HG03103 (cell line): ENCODE data around the gene MICAL3.
"Not testable (repeated sequence)": the region's sequence is repeated elsewhere in the genome, so short reads cannot be mapped to it uniquely, and the experiment has no call there.

Experiments
- ATAC-seq: cut with Tn5 transposase; IDR thresholded peaks from one replicate; pipeline ENCODE4 v1.9.1; 2021; ENCODE audit warnings: low read depth; ENCODE audit not compliant: unreplicated experiment

MICAL3 gene, protein sequence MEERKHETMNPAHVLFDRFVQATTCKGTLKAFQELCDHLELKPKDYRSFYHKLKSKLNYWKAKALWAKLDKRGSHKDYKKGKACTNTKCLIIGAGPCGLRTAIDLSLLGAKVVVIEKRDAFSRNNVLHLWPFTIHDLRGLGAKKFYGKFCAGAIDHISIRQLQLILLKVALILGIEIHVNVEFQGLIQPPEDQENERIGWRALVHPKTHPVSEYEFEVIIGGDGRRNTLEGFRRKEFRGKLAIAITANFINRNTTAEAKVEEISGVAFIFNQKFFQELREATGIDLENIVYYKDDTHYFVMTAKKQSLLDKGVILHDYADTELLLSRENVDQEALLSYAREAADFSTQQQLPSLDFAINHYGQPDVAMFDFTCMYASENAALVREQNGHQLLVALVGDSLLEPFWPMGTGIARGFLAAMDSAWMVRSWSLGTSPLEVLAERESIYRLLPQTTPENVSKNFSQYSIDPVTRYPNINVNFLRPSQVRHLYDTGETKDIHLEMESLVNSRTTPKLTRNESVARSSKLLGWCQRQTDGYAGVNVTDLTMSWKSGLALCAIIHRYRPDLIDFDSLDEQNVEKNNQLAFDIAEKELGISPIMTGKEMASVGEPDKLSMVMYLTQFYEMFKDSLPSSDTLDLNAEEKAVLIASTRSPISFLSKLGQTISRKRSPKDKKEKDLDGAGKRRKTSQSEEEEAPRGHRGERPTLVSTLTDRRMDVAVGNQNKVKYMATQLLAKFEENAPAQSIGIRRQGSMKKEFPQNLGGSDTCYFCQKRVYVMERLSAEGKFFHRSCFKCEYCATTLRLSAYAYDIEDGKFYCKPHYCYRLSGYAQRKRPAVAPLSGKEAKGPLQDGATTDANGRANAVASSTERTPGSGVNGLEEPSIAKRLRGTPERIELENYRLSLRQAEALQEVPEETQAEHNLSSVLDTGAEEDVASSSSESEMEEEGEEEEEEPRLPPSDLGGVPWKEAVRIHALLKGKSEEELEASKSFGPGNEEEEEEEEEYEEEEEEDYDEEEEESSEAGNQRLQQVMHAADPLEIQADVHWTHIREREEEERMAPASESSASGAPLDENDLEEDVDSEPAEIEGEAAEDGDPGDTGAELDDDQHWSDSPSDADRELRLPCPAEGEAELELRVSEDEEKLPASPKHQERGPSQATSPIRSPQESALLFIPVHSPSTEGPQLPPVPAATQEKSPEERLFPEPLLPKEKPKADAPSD (N-terminal part only)

DNA sequence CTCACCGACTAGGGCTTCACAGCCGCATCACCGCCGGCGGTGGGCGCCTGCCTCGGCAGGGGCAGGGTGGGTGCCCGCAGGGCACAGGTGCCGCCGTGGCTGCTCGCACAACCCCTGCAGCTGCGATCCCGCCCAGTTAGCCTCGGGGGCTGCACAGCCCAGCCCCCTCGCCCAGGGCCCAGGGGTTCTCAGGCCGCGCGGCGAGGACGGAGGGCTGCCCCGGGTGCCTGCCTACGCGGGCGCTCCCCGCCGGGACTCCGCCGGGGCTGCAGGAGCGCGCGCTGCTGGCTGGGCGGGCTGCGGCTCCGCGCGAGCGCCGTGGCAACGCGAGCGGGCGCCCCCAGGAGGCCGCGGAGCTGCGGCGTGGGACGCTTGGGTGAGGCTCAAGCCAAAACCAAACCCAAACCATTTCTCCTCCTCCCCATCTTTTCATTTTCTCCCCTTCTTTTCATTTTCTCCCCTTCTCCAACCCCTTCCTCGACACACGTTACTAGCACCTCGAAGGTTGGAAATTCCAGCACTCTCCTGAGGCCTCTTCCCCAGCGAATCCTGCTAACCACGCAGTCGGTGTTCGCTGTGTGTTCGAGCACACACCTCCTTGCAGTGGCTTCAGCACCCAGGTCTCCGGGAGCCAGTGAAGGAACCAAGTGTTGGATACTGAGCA, at the start of gene MICAL3:
Gene MICAL3 (minus strand): TSS at position 286 of the 664 bp plus-strand sequence. CDS start 117,749 bp downstream, outside the sequence.
- ATAC-seq = no peak

DNA sequence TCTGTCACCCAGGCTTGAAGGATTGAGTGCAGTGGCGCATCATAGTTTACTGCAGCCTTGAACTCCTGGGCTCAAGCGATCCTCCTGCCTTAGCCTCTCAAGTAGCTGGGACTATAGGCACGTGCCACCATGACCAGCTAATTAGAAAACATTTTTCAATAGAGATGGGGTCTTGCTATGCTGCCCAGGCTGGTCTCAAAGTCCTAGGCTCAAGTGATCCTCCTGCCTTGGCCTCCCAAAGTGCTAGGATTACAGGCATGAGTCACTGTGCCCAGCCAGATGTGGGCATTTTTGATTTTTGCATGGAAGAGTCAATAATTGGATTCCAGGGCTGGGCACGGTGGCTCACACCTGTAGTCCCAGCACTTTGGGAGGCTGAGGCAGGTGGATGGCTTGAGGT, 49.6 kb upstream of the MICAL3 start:
- ATAC-seq = not testable (repeated sequence)

DNA sequence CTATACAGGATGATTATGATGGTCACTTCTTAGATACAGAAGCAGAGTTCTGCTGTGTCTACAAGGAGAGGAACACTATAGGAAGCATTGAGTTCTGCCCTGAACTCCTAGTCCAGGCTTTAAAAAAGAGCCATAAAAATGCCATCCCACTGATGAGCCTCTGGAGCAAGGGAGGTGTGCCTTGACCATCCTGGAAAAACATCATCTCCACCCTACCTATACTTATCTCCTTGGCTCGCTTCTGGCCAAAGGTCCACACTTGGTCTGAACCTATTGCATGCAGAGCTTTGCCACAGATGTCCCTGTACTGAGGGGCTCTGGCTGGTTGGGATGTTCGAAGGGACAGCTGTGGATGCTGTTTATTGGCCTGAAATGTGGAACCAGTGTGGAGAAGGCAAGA, 49.1 kb upstream of the MICAL3 start:
- ATAC-seq = no peak

DNA sequence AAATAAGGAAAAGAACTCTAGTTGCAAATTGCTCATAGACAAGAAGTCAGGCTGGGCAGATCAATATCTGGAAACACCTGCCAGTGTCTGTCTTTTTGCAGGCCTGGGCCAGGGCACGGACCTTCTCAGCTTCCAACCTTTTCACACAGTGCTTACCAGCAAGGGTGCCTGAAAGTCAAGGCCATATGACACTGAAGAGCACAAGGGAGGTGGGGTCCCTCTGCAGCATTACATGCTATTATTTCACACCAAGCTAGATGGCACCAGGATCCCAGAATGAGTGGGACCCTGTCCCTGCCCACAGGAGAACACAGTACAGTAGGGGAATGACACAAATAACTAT, 47.6 kb upstream of the MICAL3 start:
- no peak for ATAC-seq

DNA sequence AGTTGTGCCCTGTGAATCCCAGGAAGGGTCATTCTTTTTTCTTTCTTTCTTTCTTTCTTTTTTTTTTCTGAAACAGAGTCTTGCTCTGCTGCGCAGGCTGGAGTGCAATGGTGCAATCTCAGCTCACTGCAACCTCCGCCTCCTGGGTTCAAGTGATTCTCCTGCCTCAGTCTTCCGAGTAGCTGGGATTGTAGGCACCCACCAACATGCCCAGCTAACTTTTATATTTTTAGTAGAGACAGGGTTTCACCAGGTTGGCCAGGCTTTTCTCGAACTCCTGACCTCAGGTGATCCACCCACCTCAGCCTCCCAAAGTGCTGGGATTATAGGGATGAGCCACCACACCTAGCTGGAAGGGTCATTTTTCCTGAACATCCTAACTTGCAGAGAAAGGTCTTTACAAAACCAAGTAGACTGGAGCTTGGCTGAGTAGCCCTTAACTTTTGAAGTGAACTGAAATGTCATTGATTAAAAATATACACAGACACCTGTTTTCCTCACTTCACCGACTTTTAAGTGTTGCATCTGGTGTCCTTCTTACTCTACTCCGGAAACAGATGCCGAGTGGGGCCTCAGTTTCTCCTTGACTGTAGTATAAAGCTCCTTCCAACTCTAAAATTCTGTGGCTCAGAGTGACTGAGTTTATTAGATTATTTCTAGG, 47.1 kb upstream of the MICAL3 start:
- ATAC-seq = not testable (repeated sequence)

DNA sequence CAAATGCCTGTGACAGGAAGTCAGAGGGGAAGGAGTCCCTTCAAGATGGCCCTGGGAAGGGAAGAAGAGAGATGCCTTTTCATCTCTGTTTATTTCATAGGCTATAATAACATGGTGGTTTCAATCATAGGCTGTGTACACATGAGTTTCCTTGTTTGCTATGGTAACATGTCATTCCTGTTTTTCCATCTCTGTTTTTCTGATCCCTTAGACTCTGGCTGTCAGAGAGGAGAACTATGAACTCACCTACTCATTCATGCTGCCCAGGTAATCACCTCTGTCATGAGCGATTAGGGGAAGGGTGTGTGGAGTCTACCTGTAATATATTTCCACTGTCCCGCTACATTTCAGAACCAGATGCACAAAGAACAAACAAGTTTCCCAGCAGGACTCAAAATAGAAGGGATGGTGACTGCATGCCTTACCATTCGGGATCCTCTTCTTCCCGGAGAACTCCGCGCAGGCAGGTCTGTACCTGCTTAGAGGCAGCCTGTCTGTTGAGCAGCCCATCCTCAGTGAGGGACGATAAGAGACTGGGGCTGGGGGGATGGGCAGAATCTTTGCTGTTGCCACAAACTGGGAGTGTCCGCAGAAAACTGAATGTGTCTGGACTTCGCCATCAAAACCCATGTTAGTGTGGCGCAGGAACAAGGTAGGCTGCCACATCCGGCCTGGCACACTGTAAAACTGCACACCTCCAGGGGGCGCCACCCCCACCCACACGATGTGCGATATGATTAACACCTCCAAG, 46.4 kb upstream of the MICAL3 start:
- ATAC-seq = no peak

DNA sequence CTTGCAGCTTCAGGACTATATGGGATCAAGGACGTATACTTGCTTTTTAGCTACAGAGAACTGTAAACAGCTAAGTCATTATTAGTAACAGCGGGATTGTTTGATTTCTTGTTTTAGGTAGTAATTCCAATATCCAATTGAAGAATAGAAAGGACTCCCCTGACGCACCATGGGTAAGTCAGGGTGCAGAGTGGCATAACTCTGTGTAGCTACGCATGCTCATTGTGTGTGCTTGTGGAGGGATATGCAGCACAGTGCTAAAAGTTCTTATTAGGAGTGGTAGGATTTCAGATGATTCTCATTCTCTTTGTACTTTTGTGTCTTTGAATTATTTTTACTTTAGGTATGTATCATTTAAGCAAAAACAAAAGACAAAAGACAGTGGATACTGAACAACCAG, 45.7 kb upstream of the MICAL3 start:
- ATAC-seq = no peak

DNA sequence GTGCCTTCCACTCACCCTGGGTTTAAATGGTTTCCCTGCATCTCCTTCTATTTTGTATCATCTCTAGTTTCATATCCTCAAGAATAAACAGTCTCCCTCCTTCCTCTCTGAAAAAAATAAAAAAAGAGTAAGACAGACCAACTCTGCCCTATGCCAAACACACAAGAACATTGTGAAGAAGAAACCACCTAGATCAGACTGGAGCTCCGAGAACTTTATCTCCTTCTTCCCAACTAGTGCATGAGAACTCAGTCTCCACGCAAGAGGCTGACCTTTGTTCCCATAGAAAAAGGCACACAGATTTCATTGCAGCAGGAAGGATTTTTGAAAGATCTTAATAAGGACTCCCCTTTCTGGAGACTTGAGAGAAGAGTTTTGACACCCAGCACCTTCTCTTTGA, 44.7 kb upstream of the MICAL3 start:
- no peak for ATAC-seq

DNA sequence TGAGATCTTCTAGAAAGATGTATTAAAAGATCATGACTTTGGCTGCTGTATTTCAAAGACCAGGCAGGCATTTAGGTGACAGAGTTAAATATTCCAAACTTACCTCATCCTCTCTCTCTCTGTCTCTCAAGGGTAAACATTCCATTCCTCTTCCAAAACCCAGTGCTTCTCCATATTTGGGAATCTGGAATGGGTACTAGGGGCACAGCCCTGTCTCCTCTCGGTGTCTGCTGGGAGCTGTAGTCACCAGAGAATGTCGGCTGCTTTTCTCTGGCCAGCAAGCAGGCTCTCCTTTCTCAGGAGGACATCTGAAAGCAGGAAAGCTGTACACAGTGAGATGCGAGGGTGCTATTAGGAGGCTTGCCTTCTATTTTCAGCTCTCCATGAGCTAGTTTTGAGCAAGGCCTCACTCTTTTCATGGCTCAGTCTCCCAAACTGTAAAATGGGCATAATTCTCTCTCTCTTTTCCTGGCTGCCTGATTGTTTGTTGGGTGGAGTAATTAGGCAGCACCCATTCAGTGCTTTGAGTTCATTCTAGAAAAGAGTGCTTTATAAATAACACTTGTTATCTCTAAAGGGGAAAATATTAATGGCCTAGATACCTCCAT, 44.1 kb upstream of the MICAL3 start:
- no peak for ATAC-seq

DNA sequence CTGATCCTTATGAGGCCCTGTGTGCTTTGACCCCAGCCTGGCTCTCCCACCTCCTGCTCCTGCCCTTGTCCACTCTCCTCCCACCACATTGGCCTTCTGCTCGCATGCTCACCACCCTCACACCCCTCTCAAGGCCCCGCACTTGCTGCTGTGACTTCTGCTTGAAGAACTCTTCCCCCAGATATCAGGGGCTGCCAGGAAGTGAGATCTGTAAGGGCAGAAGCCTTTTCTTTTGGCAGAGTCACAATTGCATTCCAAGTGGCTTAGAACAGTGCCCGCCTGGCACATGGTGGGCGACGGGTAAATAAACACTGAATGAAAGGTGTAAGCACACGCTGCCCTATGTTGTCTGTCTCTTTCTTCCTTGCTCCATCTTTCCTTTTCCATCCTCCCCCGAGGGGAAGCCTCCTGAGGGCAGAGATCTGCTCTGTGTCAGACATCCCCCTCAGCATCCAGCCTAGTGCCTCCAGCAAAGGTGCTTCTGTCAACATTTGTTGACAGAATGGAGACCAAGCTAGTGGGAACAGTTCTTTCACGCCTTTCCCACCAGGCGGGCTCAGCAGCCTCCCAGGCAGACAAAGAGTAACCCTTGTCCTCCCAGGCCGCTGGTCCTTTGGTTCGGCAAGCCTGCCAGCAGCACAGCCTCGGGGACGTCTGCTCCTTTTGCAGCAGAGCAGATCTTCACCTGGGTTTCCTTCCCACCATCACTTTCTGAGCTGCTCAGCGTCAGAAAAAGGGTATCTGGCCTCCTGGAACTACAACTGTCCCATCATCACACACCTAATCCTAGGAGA, 43.4 kb upstream of the MICAL3 start:
- no peak for ATAC-seq

DNA sequence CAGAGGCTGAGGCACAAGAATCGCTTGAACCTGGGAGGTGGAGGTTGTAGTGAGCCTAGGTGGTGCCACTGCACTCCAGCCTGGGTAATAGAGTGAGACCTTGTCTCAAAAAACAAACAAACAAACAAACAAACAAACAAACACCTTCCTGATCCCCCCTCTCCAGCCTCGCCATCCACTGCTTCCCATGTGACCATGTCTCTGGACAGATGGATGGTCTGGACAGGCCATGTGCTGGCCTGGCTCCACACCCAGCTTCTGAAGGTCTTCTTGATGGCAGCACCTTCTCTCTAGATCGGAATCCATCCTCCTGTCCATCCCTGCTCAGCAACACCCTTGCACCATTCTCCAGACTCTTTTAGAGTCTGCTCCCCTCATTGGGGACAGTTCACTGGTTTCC, 42.8 kb upstream of the MICAL3 start:
- ATAC-seq = no peak

DNA sequence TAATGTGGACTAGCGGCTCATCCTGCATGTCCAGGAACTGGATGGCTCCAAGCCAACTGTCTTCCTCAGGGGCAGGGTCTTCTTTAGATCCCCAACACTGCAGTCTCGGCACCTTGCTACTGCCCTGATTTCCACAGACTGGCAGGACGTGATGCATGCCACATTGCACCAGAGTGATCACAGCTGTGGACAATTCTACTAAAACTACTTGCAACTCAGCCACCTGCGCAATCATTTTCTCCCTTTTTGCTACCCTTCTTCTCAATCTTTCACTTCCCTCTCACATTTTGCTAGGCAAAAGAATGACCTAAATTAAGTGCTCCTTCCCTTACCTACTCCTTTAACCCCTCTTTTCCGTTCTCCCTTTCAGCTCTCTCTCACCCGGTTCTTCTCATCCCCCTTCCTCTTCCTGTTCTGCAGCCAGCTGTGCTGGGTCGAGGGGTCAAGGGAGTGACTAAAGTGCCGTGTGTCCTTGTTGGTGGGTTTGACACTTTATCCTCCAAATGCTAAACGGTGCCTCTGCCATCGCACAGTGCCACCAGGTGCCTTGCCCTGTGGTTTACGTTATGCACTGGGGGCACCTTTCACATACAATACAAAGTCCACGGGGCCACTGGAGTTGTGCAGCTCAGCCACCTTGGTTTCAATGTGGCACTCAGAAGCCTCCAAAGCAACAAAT, 42.0 kb upstream of the MICAL3 start:
- ATAC-seq = no peak

DNA sequence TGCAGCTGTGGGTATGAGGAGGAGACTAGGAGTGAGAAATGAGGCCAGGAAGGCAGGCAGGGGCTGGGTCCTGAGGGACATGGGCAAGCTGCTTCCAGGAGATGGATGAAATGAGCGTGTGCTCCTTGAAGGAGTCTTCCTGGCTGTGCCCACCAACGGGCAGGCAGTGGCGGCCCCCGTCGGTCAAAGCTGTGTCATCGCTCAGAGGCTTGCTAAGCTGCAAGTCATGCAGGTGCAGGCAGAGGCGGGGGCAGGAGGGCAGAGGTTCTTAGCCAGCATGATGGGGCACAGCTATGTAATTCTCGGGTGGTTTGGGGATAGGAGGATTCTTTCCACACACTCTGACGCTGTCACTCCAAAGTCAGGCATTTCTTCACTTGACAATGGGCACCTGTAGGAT, 40.9 kb upstream of the MICAL3 start:
- ATAC-seq = no peak

DNA sequence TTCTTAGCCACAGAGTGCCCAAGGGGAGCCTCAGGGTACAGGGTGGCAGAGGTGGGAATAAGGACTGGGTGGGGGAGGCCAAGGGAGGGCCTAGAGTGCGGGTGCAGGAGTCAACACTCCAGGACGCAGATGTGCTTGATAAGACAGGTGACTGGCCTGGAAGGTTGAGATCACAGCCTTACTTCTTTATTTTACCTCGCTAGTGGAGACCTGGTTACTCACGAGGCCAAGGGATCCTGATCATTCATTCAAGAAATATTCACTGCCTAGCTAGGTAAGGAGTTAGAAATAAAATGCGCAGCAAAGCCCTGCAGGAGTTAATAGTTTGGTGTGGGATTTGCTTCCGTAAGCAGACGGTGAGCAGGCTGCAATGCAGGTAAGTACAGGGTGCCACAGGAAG, 40.3 kb upstream of the MICAL3 start:
- ATAC-seq = no peak

DNA sequence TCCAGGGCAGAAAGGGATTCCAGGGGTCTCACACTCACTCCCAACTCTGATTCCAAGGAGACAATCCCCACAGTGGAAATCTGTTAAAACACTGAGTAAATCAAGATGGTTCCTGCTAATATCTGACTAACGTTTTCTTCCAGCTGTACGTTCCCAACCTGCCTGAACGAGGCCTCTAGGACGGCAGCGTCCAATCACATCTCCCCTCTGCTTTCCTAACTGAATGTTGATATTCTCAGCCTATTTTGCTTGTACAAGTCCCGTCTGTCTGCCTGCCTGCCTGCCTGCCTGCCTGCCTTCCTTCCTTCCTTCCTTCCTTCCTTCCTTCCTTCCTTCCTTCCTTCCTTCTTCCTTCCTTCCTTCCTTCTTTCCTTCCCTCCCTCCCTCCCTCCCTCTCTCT, 39.4 kb upstream of the MICAL3 start:
- not testable (repeated sequence) for ATAC-seq

DNA sequence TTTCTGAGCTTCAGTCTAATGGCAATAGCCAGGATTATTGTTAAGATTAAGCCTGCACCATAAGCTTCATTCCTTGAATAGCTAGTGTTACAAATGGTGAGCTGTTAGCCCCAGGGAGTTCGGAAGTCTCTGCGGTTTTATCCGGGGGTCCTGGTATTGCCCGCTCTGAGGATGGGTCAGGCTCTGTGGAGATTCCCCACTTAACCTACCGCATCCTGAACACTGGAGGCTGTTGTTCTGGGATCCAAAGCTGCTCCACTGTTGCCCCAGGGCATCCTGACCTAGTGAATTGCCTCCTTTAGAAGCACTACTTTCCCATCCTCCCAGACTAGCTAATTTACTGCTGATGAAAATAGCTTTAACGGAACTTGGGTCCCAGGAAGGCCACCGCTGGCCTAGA, 38.9 kb upstream of the MICAL3 start:
- ATAC-seq = no peak

DNA sequence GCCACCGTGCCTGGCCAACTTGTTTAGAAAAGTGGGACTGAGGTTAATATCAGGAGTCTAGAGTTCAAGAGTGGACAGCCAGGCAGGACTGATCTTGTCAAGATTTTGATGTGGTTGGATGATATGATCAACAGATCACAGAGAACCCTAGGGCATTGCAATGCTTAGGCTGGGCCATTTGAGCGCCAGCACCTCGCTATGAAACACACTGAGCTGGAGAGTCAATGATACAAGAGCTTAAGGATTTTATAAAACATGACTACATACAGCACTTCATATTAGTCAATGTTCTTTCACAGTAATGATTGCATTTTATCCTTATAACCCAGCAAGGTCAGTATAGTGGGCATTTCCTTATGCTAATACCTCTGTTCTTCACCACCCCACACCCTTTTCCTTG, 38.1 kb upstream of the MICAL3 start:
- no peak for ATAC-seq
